Measurements from ENCODE around the gene PAQR9. TPM values are rescaled to one million over a fixed set of nuclear protein-coding genes. Genes with fewer than 3 reads are reported as not detected.

Gene PAQR9
- total RNA-seq, 1 donor from 2014 or later = not detected

DNA sequence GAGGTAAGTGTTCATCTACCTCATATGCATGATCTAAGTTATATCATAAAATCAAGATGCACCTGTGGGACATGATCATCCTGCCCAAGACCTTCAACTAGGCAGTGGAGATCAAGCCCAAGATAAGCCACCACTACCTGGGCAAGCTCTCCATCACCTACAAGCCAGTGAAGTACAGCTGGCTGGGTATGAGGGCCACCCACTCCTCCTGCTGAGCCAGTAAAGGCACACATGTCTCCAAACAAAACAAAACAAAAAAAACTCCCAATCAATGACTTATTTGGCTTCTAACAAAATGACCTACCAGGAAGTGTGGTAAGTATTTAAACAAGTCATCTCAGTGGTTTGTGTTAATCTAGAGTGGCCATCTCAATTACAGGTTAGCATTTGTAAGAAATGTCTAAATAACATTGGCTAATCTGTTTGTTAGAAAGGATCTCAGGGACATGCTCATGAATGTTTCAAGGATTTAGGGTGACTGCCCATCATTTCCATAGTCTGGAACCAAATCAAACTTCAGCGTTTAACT lies 3.1 kb downstream of the PAQR9 start:
- TF ChIP-seq, protein P1, sequence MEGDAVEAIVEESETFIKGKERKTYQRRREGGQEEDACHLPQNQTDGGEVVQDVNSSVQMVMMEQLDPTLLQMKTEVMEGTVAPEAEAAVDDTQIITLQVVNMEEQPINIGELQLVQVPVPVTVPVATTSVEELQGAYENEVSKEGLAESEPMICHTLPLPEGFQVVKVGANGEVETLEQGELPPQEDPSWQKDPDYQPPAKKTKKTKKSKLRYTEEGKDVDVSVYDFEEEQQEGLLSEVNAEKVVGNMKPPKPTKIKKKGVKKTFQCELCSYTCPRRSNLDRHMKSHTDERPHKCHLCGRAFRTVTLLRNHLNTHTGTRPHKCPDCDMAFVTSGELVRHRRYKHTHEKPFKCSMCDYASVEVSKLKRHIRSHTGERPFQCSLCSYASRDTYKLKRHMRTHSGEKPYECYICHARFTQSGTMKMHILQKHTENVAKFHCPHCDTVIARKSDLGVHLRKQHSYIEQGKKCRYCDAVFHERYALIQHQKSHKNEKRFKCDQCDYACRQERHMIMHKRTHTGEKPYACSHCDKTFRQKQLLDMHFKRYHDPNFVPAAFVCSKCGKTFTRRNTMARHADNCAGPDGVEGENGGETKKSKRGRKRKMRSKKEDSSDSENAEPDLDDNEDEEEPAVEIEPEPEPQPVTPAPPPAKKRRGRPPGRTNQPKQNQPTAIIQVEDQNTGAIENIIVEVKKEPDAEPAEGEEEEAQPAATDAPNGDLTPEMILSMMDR (IDR thresholded peaks at IDR 0.05) = no peak
- no peak for DNase-seq (ENCODE audit: extremely low spot score, unreplicated experiment)
- Mint-ChIP-seq H3K4me1 (ENCODE audit: unreplicated experiment) (peaks cover 10% of the 10 kb centered on the region), H3K36me3 (ENCODE audit: unreplicated experiment) (no peaks in the 10 kb centered on the region), H3K27me3 (ENCODE audit: unreplicated experiment) (peaks cover 65% of the 10 kb centered on the region), H3K9me3 (ENCODE audit: unreplicated experiment) (no peaks in the 10 kb centered on the region), H3K27ac (ENCODE audit: unreplicated experiment) (no peak overlapping the region), H3K4me3 (ENCODE audit: unreplicated experiment) (no peak overlapping the region)

DNA sequence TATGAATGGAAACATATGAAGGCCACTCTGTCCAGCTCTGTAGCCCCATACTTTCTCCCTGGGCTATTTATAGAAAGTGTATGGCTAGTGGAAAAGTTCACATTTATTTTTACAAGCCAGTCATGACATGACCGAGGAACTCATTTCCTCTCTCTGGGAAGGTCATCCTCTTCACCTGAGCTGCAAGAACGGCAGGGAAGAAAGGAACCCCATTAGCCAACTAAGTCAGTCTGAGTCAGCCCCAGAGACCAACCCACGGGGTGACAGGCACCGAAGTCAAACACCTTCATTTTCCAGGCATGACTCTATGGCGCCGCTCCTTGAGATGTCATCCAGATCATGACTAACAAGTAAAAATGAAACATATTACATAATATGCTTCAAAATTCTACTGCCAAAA lies 4.8 kb downstream of the PAQR9 start:
- no peak for DNase-seq (ENCODE audit: extremely low spot score, unreplicated experiment)
- Mint-ChIP-seq H3K27me3 (ENCODE audit: unreplicated experiment) (peaks cover 69% of the 10 kb centered on the region), H3K4me1 (ENCODE audit: unreplicated experiment) (peaks cover 5% of the 10 kb centered on the region), H3K36me3 (ENCODE audit: unreplicated experiment) (no peaks in the 10 kb centered on the region), H3K27ac (ENCODE audit: unreplicated experiment) (no peak overlapping the region), H3K9me3 (ENCODE audit: unreplicated experiment) (no peaks in the 10 kb centered on the region), H3K4me3 (ENCODE audit: unreplicated experiment) (no peak overlapping the region)
- TF ChIP-seq, protein P1 (IDR thresholded peaks at IDR 0.05) = no peak

DNA sequence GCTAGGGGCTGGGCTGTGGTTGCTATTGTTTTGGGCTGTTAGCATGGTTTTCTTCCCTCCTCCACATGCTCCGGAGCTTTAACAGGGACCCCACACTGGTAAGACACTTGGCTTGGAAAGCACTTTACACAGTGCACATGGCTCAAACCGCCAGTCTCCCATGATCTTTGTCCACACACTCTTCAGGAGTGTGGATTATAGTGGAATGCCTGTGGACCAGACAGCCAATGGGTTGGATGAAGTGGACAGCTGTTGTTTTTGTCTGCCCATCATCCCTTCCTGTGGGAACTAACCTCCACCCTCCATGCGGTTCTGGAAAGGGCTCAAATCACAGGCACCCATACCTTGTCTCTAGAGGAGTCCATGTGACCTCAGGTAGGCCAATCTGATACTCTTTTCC lies 10.0 kb downstream of the PAQR9 start:
- TF ChIP-seq, protein P1 (IDR thresholded peaks at IDR 0.05) = no peak
- no peak for DNase-seq (ENCODE audit: extremely low spot score, unreplicated experiment)

DNA sequence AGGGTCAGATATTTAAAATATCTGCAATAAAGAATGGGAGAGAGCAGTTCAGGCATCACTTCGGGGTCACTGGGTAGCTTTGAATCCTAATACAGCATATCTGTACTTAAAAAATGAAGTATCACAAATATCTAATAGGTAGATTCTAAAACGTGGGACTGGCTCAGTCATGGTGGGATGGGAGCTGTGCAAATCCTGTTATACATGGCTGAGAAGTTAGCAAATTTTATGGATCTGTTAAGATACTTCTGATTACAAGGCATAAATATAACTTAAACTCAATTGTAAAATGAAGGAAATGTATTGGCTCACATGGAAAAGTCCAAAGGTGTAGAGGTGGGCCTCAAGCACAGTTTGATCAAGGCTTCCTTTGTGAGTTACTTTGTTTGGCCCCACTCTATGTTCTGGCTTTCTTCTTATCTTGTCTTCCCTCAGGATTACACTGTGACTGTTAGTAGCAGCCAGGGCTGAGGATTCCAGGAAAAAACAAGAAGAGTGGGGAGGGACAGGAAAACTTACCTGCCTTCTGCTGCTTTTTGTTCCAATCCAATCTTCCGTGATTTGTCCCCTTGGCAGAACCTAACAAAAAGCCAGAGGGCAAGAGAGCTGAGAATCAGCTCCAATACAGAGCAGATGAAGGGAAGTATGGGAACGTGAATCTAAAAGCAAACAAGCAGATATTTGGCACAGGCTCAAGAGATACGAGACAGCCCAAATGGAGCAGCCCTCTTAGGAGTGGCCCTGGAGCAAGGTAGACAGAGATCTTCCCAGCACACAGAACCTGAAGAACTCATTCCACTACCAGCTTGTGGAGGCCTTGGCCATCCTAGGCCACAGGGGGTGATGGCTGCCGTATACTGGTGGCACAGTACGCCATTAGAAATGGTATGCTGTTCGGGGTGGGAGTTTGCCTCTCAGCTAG lies 10.9 kb downstream of the PAQR9 start:
- Mint-ChIP-seq H3K4me3 (ENCODE audit: unreplicated experiment) (no peak overlapping the region), H3K36me3 (ENCODE audit: unreplicated experiment) (no peaks in the 10 kb centered on the region), H3K27me3 (ENCODE audit: unreplicated experiment) (peaks cover 57% of the 10 kb centered on the region), H3K27ac (ENCODE audit: unreplicated experiment) (no peak overlapping the region), H3K4me1 (ENCODE audit: unreplicated experiment) (peaks cover 4% of the 10 kb centered on the region), H3K9me3 (ENCODE audit: unreplicated experiment) (no peaks in the 10 kb centered on the region)
- TF ChIP-seq, protein P1 (IDR thresholded peaks at IDR 0.05) = no peak
- no peak for DNase-seq (ENCODE audit: extremely low spot score, unreplicated experiment)

More for the DNA sequence above, 10.0 kb downstream of the PAQR9 start:
- H3K27ac Mint-ChIP-seq (ENCODE audit: unreplicated experiment) = no peak overlapping the region
- no peaks in the 10 kb centered on the region for H3K36me3 Mint-ChIP-seq (ENCODE audit: unreplicated experiment)
- no peak overlapping the region for H3K4me3 Mint-ChIP-seq (ENCODE audit: unreplicated experiment)
- H3K9me3 Mint-ChIP-seq (ENCODE audit: unreplicated experiment) = no peaks in the 10 kb centered on the region
- H3K27me3 Mint-ChIP-seq (ENCODE audit: unreplicated experiment) = peaks cover 62% of the 10 kb centered on the region
- H3K4me1 Mint-ChIP-seq (ENCODE audit: unreplicated experiment) = peaks cover 4% of the 10 kb centered on the region

DNA sequence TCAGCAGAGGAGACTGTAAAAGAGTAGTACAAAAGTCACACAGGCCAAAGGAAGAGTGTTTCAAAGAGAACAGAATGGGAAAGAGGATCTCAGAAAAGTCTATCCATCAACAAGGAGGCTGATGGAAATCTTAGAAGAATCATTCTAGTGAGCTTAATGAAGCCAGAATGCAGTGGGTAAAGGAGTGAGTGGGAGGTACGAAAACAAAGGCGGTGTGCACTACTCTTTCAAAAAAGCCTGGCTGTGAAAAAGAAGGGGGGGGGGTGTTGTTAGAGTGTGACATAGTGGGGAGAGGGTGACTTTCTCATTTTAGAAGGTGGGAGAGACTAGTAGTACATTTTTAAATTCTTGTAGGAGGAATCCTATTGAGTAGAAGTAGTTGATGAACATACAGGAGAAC lies 11.7 kb downstream of the PAQR9 start:
- TF ChIP-seq, protein P1 (IDR thresholded peaks at IDR 0.05) = no peak
- H3K4me3 Mint-ChIP-seq (ENCODE audit: unreplicated experiment) = no peak overlapping the region
- H3K4me1 Mint-ChIP-seq (ENCODE audit: unreplicated experiment) = peaks cover 4% of the 10 kb centered on the region
- H3K9me3 Mint-ChIP-seq (ENCODE audit: unreplicated experiment) = no peaks in the 10 kb centered on the region
- peaks cover 50% of the 10 kb centered on the region for H3K27me3 Mint-ChIP-seq (ENCODE audit: unreplicated experiment)
- DNase-seq (ENCODE audit: extremely low spot score, unreplicated experiment) = no peak
- H3K27ac Mint-ChIP-seq (ENCODE audit: unreplicated experiment) = no peak overlapping the region
- no peaks in the 10 kb centered on the region for H3K36me3 Mint-ChIP-seq (ENCODE audit: unreplicated experiment)

Data from osteocyte (in vitro differentiated cells).